OCI-LY3 (cell line): Measurements from ENCODE around the gene FBXL19.

Experiments
- H2AFZ ChIP-seq: fragments of 200-600, 300-600 bp; shearing (Covaris generic); 2 replicates; pipeline ENCODE4 v1.6.0; 2014; ENCODE audit warnings: antibody characterized with exemption, low read depth, low read length
- H3K27ac ChIP-seq: fragments of 200-600, 300-600 bp; sonication (generic); 2 replicates; pipeline ENCODE4 v1.5.1; 2014; ENCODE audit warnings: mild to moderate bottlenecking, low read length, moderate library complexity, mixed read lengths
- H3K27me3 ChIP-seq: fragments of 200-600, 300-600 bp; sonication (generic); 2 replicates; pipeline ENCODE4 v1.6.1; 2014; ENCODE audit warnings: low read depth, low read length, mixed read lengths
- H3K36me3 ChIP-seq: fragments of 200-600, 300-600 bp; sonication (generic); replicated peaks from 2 replicates; pipeline ENCODE3; 2014; ENCODE audit warnings: low read depth, low read length, mixed read lengths
- H3K4me1 ChIP-seq: fragments of 300-600, 200-600 bp; sonication (generic); 2 replicates; pipeline ENCODE4 v1.6.1; 2014; ENCODE audit warnings: low read length, mixed read lengths
- H3K4me2 ChIP-seq: fragments of 200-600, 300-600 bp; sonication (generic); 2 replicates; pipeline ENCODE4 v1.6.1; 2014; ENCODE audit warnings: low read length, mixed read lengths
- H3K4me3 ChIP-seq: fragments of 300-600, 200-600 bp; sonication (generic); 2 replicates; pipeline ENCODE4 v1.5.1; 2014; ENCODE audit warnings: antibody characterized with exemption, mild to moderate bottlenecking, low read length, moderate library complexity
- H3K79me2 ChIP-seq: fragments of 300-600, 200-600 bp; shearing (Covaris generic); 2 replicates; pipeline ENCODE4 v1.6.1; 2014; ENCODE audit warnings: mild to moderate bottlenecking, low read length, mixed read lengths
- H3K9ac ChIP-seq: fragments of 300-600, 200-600 bp; shearing (Covaris generic); 2 replicates; pipeline ENCODE4 v1.6.0; 2014; ENCODE audit warnings: mild to moderate bottlenecking, low read length, moderate library complexity
- H3K9me3 ChIP-seq: fragments of 200-600, 300-600 bp; shearing (Covaris generic); 2 replicates; pipeline ENCODE4 v1.6.1; 2014; ENCODE audit warnings: low read length, mixed read lengths; ENCODE audit not compliant: insufficient read depth
- H4K20me1 ChIP-seq: fragments of 200-600, 300-600 bp; sonication (generic); 2 replicates; pipeline ENCODE4 v1.6.1; 2016; ENCODE audit warnings: low read length, mixed read lengths; ENCODE audit not compliant: insufficient read depth
- EZH2phosphoT487 ChIP-seq: fragments of 200-600 bp; shearing (Covaris generic); IDR thresholded peaks from 2 replicates; pipeline ENCODE4 v1.6.1; 2018; ENCODE audit warnings: antibody characterized with exemption, mixed run types, low read depth
- TF ChIP-seq, protein P1 (sequence below): fragments of 200-600, 300-600 bp; sonication (generic); IDR thresholded peaks from 2 replicates; pipeline ENCODE4 v1.5.1; 2014; ENCODE audit warnings: antibody characterized with exemption, low read length, low read depth

The FBXL19 gene

DNA sequence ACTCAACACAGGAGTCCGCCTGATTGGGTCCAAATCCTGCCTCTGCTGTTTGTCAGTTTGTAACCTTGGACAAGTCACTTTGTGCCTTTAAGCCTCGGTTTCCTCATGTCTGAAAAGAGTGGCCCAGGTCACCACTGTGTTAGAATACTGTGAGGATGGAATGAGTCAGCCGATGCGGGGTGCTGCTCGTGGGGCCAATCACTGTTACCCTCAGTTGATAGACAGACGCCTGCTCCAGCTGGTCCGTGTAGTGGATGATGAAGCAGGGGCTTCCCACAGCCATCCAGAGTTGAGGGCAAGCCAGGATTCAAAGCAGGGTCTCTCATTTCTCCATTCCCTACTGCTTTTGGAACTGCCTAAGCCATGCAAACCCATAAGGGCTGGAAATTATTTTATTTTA, 5.8 kb downstream of the FBXL19 start:
- no peaks in the 10 kb centered on the region for H3K27me3 ChIP-seq
- no peak overlapping the region for H3K9ac ChIP-seq
- no peaks in the 10 kb centered on the region for H3K79me2 ChIP-seq
- peaks cover 3% of the 10 kb centered on the region for H3K36me3 ChIP-seq
- no peak overlapping the region for H3K4me2 ChIP-seq
- H3K27ac ChIP-seq = no peak overlapping the region
- no peaks in the 10 kb centered on the region for H4K20me1 ChIP-seq
- TF ChIP-seq, protein P1, sequence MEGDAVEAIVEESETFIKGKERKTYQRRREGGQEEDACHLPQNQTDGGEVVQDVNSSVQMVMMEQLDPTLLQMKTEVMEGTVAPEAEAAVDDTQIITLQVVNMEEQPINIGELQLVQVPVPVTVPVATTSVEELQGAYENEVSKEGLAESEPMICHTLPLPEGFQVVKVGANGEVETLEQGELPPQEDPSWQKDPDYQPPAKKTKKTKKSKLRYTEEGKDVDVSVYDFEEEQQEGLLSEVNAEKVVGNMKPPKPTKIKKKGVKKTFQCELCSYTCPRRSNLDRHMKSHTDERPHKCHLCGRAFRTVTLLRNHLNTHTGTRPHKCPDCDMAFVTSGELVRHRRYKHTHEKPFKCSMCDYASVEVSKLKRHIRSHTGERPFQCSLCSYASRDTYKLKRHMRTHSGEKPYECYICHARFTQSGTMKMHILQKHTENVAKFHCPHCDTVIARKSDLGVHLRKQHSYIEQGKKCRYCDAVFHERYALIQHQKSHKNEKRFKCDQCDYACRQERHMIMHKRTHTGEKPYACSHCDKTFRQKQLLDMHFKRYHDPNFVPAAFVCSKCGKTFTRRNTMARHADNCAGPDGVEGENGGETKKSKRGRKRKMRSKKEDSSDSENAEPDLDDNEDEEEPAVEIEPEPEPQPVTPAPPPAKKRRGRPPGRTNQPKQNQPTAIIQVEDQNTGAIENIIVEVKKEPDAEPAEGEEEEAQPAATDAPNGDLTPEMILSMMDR = no peak
- TF ChIP-seq EZH2phosphoT487 = no peak
- H3K4me1 ChIP-seq = peaks cover 4% of the 10 kb centered on the region
- no peak overlapping the region for H3K4me3 ChIP-seq
- H2AFZ ChIP-seq = no peak overlapping the region
- no peaks in the 10 kb centered on the region for H3K9me3 ChIP-seq

DNA sequence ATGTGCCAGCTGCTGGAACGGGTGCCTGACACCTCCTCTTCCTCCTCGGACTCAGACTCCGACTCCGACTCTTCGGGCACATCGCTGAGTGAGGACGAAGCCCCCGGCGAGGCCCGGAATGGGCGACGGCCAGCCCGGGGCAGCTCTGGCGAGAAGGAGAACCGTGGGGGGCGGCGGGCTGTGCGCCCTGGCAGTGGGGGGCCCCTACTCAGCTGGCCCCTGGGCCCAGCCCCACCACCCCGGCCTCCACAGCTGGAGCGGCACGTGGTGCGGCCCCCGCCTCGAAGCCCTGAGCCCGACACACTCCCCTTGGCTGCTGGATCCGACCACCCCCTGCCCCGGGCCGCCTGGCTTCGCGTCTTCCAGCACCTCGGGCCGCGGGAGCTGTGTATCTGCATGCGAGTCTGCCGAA, 6.8 kb downstream of the FBXL19 start:
- Histone ChIP-seq H3K36me3 (peaks cover 3% of the 10 kb centered on the region), H3K27ac (no peak overlapping the region), H3K9me3 (no peaks in the 10 kb centered on the region), H4K20me1 (no peaks in the 10 kb centered on the region), H2AFZ (no peak overlapping the region), H3K4me1 (no peaks in the 10 kb centered on the region), H3K27me3 (no peaks in the 10 kb centered on the region), H3K4me3 (no peak overlapping the region), H3K4me2 (no peak overlapping the region), H3K9ac (no peak overlapping the region), H3K79me2 (no peaks in the 10 kb centered on the region)
- TF ChIP-seq EZH2phosphoT487 = no peak
- TF ChIP-seq, protein P1 = no peak

DNA sequence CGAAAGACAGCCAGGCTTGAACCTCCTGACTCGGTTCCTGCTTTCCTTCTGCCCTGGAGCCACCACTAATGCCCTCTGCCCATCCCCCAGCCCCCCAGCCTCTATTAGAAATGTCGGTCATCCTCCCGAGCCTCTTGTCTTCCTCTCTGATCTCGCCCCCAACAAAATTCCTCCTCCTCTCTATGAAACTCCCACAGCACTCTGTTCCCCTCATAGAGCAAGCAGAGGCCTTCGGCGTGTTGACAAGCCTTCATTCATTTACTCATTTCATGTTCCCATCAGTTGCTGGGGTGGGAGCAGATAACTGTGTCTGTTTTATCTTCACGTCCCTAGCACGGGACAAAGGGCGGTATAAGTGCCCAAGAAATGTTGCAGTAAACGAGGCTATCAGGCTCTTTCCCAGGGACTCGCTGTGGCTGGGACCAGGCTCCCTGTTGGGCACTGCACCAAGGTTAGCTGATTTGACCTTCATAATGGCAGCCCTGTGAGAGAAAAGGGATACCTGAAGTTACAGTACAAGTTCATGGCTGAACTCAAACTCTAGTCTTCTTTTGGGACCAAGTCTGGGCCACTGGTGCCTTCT, 7.8 kb downstream of the FBXL19 start:
- Histone ChIP-seq H3K79me2 (no peaks in the 10 kb centered on the region), H3K36me3 (peaks cover 3% of the 10 kb centered on the region), H3K27me3 (no peaks in the 10 kb centered on the region), H2AFZ (no peak overlapping the region), H3K27ac (no peak overlapping the region), H3K9me3 (no peaks in the 10 kb centered on the region), H3K4me1 (no peaks in the 10 kb centered on the region), H4K20me1 (no peaks in the 10 kb centered on the region), H3K9ac (no peak overlapping the region), H3K4me2 (no peak overlapping the region), H3K4me3 (no peak overlapping the region)
- no peak for TF ChIP-seq EZH2phosphoT487
- TF ChIP-seq, protein P1 = no peak

DNA sequence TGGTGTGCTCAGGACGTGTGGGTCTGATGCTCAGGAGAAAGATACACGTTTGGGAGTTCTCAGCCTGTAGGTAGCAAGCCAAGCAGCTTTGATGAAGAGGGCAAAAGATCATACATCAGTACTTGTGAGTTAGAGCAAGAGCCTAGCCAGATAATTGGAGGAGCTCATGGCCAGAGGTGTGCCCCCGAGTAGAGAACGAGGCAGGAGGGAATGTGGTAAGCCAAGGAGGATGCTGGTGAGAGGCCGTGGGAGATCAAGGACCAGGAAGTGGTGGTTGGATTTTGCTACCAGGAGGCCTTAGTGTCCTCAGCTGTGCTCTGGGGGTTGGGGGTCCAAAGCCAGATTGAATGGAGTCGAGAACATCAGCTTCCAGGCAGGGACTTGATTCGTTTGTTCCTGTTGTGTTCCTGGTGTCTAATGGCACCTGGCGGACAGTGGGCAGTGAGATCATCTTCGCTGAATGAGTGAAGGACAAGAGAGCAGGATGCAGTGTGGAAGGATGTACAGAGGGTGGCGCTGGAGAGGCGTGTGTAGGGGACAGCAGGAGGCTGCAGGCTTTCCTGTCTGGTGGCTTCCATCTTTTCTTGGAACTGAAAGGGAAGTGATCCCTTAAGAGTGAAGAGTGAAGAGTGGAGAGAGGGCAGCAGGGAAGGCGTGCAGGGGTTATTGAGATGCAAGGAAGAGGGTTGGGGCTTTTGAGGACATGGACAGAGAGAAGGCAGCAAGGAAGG, 11.6 kb downstream of the FBXL19 start:
- Histone ChIP-seq H3K4me2 (no peak overlapping the region), H3K36me3 (peaks cover 3% of the 10 kb centered on the region), H3K9ac (no peak overlapping the region), H3K27me3 (no peaks in the 10 kb centered on the region), H3K27ac (no peak overlapping the region), H3K4me3 (no peak overlapping the region), H3K4me1 (no peaks in the 10 kb centered on the region), H2AFZ (no peak overlapping the region), H4K20me1 (no peaks in the 10 kb centered on the region), H3K9me3 (no peaks in the 10 kb centered on the region), H3K79me2 (no peaks in the 10 kb centered on the region)
- TF ChIP-seq, protein P1 = peak; percentile 47
- TF ChIP-seq EZH2phosphoT487 = no peak
